BLaER1 treated with 17β-estradiol and CSF1 and Interleukin-3, amounts not matched to agents 10 nM and 100 nM (cell line): ENCODE measurements around the gene MFAP1.

ENCODE experiments used
- H3K27ac ChIP-seq, 11 experiments: shearing (Covaris generic); formaldehyde crosslinking; 2 replicates each; pipeline ENCODE4 v1.8.1; 2022
- H3K27me3 ChIP-seq, 11 experiments: shearing (Covaris generic); formaldehyde crosslinking; 2 replicates each; pipeline ENCODE4 v1.8.1; 2022
- H3K36me3 ChIP-seq, 11 experiments: shearing (Covaris generic); formaldehyde crosslinking; 2 replicates each; pipeline ENCODE4 v1.8.1; 2022
- H3K4me1 ChIP-seq, 10 experiments: shearing (Covaris generic); formaldehyde crosslinking; 2 replicates each; pipeline ENCODE4 v1.8.1; 2022
- H3K4me2 ChIP-seq, 11 experiments: shearing (Covaris generic); formaldehyde crosslinking; 2 replicates each; pipeline ENCODE4 v1.8.1; 2022
- H3K4me3 ChIP-seq, 10 experiments: shearing (Covaris generic); formaldehyde crosslinking; 2 replicates each; pipeline ENCODE4 v1.8.1; 2022
- H3K9ac ChIP-seq, 11 experiments: shearing (Covaris generic); formaldehyde crosslinking; 2 replicates each; pipeline ENCODE4 v1.8.1; 2022
- H3K9me3 ChIP-seq, 11 experiments: shearing (Covaris generic); formaldehyde crosslinking; replicated peaks in 1 of 11; 2 replicates each; pipeline ENCODE4 v1.8.1; 2022
- H4K20me1 ChIP-seq, 11 experiments: shearing (Covaris generic); formaldehyde crosslinking; 2 replicates each; pipeline ENCODE4 v1.8.1; 2022
- Cebpa-rat ChIP-seq, 11 experiments: shearing (Covaris generic); IDR thresholded peaks; 2 replicates each; pipeline ENCODE4 v1.8.1; 2022

MFAP1 gene

DNA sequence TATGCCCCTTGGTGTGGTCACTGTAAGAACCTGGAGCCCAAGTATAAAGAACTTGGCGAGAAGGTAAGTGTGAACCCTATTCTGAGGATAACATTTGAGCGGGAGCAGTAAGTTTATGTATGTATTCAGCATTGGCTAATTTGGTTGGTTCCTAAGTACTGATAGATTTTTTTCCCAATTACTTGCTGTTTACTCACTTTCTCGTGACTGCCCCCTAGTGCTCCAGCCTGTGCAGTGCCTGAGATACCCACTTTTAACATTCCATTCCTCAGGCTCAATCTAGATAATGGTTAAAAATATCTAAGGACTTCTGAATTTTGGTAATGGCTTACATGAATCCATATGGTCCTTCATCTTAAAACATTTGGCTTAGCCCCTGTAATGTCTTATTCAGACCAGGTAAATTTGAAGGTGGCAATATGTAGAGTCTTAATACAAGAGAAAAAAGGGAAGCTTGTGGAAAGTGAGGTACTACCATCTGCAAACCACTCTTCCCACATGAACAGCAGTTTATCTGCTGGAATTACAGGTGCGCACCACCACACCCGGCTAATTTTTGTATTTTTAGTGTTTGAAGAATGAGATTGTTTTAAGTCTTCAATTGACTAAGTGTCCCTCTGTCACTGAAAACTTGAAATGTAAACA lies 54.8 kb downstream of the MFAP1 start:
- no peak for TF ChIP-seq Cebpa-rat (IDR thresholded peaks at IDR 0.05)
- peak overlapping the region in 1 of 11 experiments; percentile 75; a peak in 1 of 22 replicates for H3K4me2 ChIP-seq
- H3K4me1 ChIP-seq = peaks cover 0 to 30% (median 8%) of the 10 kb centered on the region in 10 experiments; a peak in 13 of 20 replicates
- no peak overlapping the region for H3K9ac ChIP-seq
- H3K27ac ChIP-seq = no peak overlapping the region
- no peaks in the 10 kb centered on the region for H3K27me3 ChIP-seq
- H4K20me1 ChIP-seq = peaks cover 33 to 96% (median 77%) of the 10 kb centered on the region in 11 experiments; a peak in 20 of 22 replicates
- no peaks in the 10 kb centered on the region for H3K9me3 ChIP-seq
- peaks cover 90 to 100% (median 97%) of the 10 kb centered on the region in 11 experiments for H3K36me3 ChIP-seq
- no peak overlapping the region for H3K4me3 ChIP-seq

DNA sequence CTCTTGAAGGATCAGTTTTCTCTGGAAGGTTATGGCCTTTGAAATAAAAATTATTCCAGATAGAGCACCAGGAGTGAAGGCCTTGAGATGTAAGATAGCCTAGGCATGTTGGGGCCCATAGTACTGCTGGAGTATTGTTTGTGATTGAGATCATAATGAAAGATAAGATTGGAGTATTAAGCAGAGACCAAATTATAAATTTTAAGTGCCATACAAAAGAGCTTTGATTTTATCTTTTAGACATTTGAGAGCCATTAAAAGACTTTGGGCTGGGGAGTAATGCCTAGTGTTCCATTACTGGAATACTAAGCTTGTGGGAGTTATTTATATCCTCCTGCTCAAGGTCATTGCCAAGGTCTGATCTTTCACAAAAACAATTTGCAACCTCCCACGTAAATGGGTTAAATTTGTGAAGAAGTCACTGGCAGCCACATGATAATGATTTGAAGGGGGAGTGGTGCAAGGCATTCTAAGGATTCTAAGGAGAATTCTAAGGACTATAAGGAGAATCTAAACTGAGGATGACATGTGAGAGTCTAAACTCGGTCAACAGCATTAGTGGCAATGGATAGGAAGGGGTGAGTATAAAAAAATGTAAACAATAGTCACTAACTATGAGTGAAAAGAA lies 60.6 kb downstream of the MFAP1 start:
- Histone ChIP-seq H4K20me1 (peaks cover 48 to 100% (median 86%) of the 10 kb centered on the region in 11 experiments; a peak in 20 of 22 replicates), H3K9me3 (no peaks in the 10 kb centered on the region), H3K27me3 (no peaks in the 10 kb centered on the region), H3K9ac (no peak overlapping the region), H3K4me2 (no peak overlapping the region), H3K4me1 (no peaks in the 10 kb centered on the region), H3K27ac (no peak overlapping the region), H3K4me3 (no peak overlapping the region), H3K36me3 (peaks cover 99 to 100% (median 100%) of the 10 kb centered on the region in 11 experiments)
- TF ChIP-seq Cebpa-rat (IDR thresholded peaks at IDR 0.05) = no peak

DNA sequence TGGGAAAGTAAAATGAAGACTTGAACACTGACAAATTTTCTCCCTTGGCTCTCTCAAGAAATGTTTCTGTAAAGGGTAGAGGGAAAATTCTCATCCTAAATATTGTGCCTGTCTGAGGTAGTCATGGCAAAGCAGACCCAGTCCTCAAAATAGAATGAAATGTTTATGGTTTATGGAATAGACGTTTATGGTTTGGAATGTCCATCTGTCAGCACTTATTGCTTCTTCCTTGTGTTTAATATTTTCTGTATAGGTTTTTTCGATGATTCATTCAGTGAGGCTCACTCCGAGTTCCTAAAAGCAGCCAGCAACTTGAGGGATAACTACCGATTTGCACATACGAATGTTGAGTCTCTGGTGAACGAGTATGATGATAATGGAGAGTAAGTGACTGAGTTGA lies 61.7 kb downstream of the MFAP1 start:
- TF ChIP-seq Cebpa-rat (IDR thresholded peaks at IDR 0.05) = no peak
- peaks cover 47 to 100% (median 89%) of the 10 kb centered on the region in 11 experiments; a peak in 21 of 22 replicates for H4K20me1 ChIP-seq
- H3K4me3 ChIP-seq = no peak overlapping the region
- no peaks in the 10 kb centered on the region for H3K9me3 ChIP-seq
- peaks cover 99 to 100% (median 100%) of the 10 kb centered on the region in 11 experiments for H3K36me3 ChIP-seq
- no peak overlapping the region for H3K4me2 ChIP-seq
- no peaks in the 10 kb centered on the region for H3K4me1 ChIP-seq
- no peak overlapping the region for H3K9ac ChIP-seq
- no peak overlapping the region for H3K27ac ChIP-seq
- no peaks in the 10 kb centered on the region for H3K27me3 ChIP-seq
